AG09309 (cell line): Measurements from ENCODE around the gene DENND4B.

Experiments
- DNase-seq: peaks from one replicate; pipeline ENCODE4 v3.0.0-alpha.2; 2010; ENCODE audit warnings: low read depth
- H3K4me3 ChIP-seq: 2 replicates; pipeline ENCODE4 v1.5.1; 2011; ENCODE audit warnings: mild to moderate bottlenecking, low read depth, low read length, moderate library complexity; ENCODE audit not compliant: control insufficient read depth
- TF ChIP-seq, protein P1 (sequence below): IDR thresholded peaks from 2 replicates; pipeline ENCODE4 v1.5.1; 2011; ENCODE audit warnings: mild to moderate bottlenecking, low read depth, low read length, inconsistent platforms; ENCODE audit not compliant: insufficient read depth, control insufficient read depth; ENCODE audit errors: missing control alignments

Gene DENND4B

DNA sequence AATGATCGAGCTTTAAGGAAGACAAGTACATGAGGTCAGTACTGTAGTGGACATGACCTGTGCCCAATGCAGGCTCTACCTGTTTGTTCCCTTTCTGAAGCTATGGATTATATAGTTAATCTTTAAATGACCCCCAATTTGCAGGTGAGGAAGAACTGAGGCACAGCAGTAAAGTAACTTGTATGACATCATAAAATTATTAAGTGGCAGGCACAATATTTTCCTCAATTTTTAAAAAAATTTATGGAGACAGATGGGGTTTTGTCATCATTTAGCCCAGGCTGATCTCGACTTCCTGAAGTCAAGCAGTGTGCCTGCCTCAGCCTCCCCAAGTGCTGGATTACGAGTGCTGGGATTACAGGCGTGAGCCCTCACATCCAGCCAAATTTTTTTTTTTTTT is 20.1 kb downstream of the DENND4B start:
- DNase-seq, result no peak
- H3K4me3 ChIP-seq, result no peak overlapping the region
- TF ChIP-seq, protein P1, sequence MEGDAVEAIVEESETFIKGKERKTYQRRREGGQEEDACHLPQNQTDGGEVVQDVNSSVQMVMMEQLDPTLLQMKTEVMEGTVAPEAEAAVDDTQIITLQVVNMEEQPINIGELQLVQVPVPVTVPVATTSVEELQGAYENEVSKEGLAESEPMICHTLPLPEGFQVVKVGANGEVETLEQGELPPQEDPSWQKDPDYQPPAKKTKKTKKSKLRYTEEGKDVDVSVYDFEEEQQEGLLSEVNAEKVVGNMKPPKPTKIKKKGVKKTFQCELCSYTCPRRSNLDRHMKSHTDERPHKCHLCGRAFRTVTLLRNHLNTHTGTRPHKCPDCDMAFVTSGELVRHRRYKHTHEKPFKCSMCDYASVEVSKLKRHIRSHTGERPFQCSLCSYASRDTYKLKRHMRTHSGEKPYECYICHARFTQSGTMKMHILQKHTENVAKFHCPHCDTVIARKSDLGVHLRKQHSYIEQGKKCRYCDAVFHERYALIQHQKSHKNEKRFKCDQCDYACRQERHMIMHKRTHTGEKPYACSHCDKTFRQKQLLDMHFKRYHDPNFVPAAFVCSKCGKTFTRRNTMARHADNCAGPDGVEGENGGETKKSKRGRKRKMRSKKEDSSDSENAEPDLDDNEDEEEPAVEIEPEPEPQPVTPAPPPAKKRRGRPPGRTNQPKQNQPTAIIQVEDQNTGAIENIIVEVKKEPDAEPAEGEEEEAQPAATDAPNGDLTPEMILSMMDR, result no peak

DNA sequence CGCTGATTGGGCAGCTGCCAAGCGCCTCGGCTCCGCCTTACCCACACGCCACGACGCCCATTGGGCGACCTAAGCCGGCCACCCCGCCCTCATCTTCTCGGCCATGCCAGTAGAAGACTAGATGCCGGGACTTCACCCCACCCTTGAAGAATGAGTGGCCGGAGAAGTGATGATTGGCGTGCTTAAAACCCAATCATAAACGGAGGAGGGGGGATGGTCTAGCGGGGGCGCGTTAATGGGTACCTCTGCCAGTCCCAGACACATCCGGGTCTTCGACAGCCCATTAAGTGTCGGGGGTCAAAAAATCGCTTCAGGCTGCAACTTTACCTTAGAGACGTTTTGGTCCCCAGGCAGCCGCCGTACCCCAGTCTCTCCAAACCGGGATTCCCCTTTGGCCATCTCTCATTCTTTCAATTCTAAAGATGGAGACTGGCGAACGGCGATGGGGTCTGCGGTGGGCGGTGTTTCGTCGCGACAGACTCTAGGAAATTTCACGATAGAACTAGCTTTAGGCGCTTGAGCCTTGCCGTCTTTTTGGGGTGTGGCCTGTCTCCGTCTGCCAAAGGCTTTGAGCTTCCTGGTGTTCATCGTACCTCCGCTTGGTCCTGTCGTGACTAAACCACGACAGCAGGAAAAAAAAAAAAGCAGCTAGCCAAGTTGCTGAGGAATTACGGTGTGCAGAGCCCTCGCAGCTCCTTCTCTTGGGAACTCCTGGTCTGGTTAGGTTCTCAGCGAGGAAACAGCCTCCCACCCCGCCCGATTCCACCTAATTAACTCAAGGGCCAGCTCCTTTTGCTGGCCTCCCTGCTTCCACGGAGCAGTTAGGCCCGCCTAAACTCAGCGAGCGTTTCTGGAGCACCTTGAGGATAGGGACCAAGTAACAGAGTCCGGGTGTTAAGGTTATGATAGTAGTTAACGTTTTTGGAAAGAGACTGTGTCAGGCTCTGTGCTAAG is 23.3 kb downstream of the DENND4B start, which contains the start of gene GATAD2B:
Gene GATAD2B (minus strand): TSS at position 1 of the 954 bp plus-strand sequence. CDS start 94,625 bp downstream, outside the sequence.
- TF ChIP-seq, protein P1, result no peak
- H3K4me3 ChIP-seq, result peak within 1 kb of the TSS; percentile 82
- peak; percentile 100 for DNase-seq

DNA sequence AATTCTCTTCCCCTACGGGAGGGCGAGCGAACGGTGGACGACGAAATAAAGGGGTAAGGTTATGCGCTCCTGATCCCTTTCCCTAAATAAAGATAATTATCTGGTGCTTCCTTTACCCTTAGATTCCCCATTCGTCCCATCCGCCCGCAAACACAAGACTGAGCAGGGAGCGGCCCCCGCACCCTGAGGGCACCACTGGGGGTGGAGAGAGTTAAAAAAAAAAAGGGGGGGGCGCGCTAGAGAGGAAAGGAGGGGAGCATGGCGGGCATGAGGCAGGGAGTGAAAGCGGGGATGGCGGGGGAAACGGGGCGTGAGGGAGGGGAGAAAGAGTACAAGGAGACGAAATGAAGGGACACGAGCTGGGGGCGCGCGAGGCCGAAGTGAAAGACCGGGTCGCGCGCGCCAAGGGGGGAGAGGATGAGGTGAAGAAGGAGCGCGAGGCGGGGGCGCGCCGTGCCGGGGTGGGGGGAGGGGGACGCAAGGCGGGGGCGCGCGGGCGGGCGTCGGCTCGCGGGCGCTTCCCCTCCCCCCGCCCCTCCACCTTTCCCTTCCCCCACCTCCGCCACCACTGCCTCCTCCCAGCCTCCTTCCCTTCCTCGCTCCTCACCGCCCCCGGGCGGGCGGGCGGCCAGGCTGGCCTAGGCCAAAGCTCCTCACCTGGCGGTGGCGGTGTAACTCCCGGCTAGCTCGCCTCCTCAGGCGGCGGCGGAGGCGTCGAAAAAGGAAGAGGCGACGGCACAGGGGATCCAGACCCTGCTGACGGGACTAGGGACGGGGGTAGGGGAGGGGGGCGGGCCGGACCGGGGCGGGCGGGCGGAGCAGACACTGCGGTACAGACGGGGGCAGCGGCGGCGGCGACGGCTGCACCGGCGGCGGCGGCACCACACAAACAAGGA is 24.2 kb downstream of the DENND4B start:
- peak overlapping the region; percentile 82 for H3K4me3 ChIP-seq
- no peak for DNase-seq
- TF ChIP-seq, protein P1, result no peak

DNA sequence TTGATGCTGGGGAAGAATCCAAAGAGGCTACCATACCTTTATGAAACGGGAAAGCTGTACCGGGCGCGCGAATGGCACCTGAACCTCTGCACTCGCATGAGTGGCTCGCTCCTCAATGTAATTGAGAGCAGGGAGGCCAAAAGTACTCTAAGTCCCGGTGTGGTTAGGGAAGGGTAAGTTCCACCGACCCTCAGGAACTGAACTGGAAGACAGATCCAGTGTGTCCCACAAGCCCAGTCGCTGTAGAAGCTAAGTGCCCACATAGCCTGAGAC is 24.8 kb downstream of the DENND4B start:
- DNase-seq, result no peak
- peak overlapping the region; percentile 82 for H3K4me3 ChIP-seq
- TF ChIP-seq, protein P1, result no peak

DNA sequence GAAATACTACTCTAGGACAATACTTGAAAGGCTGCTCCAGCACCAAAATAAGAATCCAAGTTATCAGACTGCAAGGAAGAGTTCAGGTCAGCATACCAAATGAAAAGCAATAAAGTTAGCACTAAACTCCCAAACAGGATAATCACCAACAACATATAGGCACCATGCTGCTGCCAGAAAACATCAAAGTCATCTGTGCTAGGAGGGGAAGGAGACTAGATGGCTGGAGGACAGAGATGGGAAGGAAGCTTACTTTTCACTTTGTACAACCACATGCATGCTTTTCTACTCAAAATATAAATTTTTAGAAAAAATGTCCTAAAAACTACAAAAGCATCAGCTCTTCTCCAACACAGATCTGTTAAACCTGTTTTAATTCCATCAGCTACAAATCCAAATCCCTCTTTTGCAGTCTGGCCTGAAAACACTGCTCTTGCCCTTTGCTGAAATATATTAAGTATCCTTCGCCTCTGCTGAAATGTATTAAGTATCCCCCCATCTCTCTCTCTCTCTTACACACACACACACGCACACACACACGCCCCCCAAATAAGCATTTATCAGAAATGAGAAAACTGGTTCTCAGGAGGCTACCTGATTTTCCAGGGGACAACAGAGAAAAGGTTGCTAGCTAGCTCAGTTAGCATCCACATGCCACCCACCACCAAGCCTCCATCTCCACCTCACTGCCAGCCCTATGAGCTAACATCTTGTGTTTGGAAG is 25.3 kb downstream of the DENND4B start:
- DNase-seq, result no peak
- TF ChIP-seq, protein P1, result no peak

DNA sequence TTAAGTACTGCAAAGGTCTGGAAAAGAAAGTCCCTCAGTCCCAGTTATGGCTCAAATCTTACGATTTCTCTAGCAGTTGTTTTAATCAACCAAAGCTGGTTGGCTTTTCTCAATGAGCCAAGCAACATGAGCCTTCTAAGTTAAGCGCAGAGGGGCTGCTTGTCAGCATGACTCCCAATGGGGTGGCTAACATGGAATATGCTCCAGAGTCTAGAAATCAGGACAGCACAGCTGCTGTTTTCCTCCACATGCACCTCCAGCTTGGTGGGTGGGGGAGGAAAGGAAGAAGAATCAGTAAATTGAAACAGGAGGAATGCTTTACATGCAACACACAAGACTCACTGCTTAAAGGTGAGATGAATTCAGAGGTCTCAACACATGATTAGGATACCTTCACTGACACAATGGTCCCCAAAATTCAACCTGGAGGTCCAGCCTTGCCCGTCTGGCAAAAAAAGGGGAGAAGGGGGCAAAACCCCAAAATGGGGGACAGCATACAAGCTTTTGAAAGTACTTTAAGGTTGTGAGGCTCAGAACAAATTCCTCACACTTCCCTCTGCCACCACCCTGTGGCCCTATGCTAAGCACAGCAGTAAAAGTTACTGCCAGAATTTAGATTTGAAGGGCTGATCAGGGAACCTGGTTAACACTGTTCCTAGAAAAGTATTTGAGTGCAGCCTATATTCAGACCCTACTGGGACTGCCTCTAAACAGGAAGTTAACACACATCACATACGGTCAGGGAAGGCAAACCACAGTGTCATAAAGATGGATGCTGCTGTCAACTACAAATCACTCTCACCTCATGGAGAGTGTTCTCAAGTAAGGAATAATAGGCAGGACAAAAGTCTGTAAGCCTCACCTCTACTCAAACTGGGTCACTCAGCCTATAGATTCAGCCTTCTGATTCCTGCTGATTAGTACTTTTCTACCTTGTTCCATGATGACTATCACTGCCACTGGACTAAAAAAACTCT is 26.4 kb downstream of the DENND4B start:
- TF ChIP-seq, protein P1, result peak; percentile 44
- H3K4me3 ChIP-seq, result no peak overlapping the region
- no peak for DNase-seq

More for the DNA sequence above, 25.3 kb downstream of the DENND4B start:
- H3K4me3 ChIP-seq, result peak overlapping the region; percentile 82
